Pancreas (tissue), 10 donors: ENCODE results near the gene SEC31A. TPM values are rescaled to one million over a fixed set of nuclear protein-coding genes. Genes with fewer than 3 reads are reported as not detected.

Source experiments
- ATAC-seq, 4 donors: fragments of 200-7000 bp; cut with Tn5 transposase; one replicate each; pipeline versions ENCODE4 v1.8.0 to v1.9.1; 2020; ENCODE audit warnings: mild to moderate bottlenecking in 4 of 4, moderate library complexity in 4 of 4
- DNase-seq, 6 donors: peaks; one replicate each; pipeline ENCODE4 v3.0.0-alpha.2; 2020
- FAIRE-seq: peaks from 2 replicates; lab custom pipeline; 2012; peaks lifted over from hg19 to GRCh38; lab: Jason Lieb, UNC
- H3K27ac ChIP-seq, 4 donors: fragments of 200-600 bp; sonication (generic); 1 replicate in 3 of 4; 2 replicates in 1 of 4; pipeline versions ENCODE4 v1.5.0 to v1.8.0; 2020
- H3K27me3 ChIP-seq, 4 donors: fragments of 200-600 bp; one replicate each; pipeline ENCODE4 v1.8.0; 2021
- H3K36me3 ChIP-seq, 3 donors: fragments of 200-600 bp; sonication (generic) in 1 of 3; one replicate each; pipeline versions ENCODE4 v1.5.0 to v1.8.0; 2020 to 2021
- H3K4me1 ChIP-seq, 3 donors: fragments of 200-600 bp; one replicate each; pipeline ENCODE4 v1.8.0; 2021
- H3K4me3 ChIP-seq, 4 donors: fragments of 200-600 bp; sonication (generic) in 2 of 4; one replicate each; pipeline versions ENCODE4 v1.5.0 to v1.8.0; 2020 to 2021
- H3K9me3 ChIP-seq, 4 donors: fragments of 200-600 bp; one replicate each; pipeline ENCODE4 v1.8.0; 2021
- WGBS, 2 donors: extraction: QIAGEN DNeasy Blood & Tissue Kit; methylation state at CpG; one replicate each; pipeline ENCODE4 v1.1.7; 2013; 5-methylcytosine and 5-hydroxymethylcytosine counted together
- intact Hi-C, 3 donors: fragments of 100-400 bp; cut with DNase I; formaldehyde crosslinking; loops; one replicate each; pipeline versions ENCODE4 v1.11.1 to v1.14.2; 2022
- polyA plus RNA-seq, 2 donors: library from polyadenylated mRNA; stranded (reverse); fragments of 200-250 nt; gene quantifications; one replicate each; pipeline ENCODE4 v1.2.3, GENCODE V29; 2013
- total RNA-seq, 6 donors: library from RNA; stranded (reverse); fragmentation: NEBNext Ultra II Directional in 4 of 6; extraction: Animal tissue kit (Norgen Biotek cat#: 25700) in 4 of 6; gene quantifications; one replicate each; pipeline versions ENCODE4 v1.2.1 to v1.2.4, GENCODE V29; 2021 to 2023
- TF ChIP-seq, protein P1 (sequence below), 4 donors: fragments of 200-600 bp; sonication (generic) in 3 of 4; IDR thresholded peaks; one replicate each; pipeline versions ENCODE4 v1.5.0 to v1.8.0; 2021; ENCODE audit warnings: antibody characterized with exemption in 4 of 4
- donor health status: healthy with polysubstance abuse.
- donor health status: DM: no; HTN: no; CAD: no; lungs with moderate emphysema.
- donor health status: DM: no; HTN: no; CAD: no.
- donor health status: control.
- donor health status: control.
- donor health status: Bipolar disorder and iron deficiency.
- donor health status: DM: yes; HTN: yes; CAD: no.
- donor health status: DM: no; HTN: no; CAD: no.
- donor health status: DM: no; HTN: no; CAD: no.
- donor health status: DM: yes; HTN: yes; CAD: no.

Gene SEC31A
- total and polyA plus RNA-seq, 8 donors, result 123 to 205 (median 169) TPM

DNA sequence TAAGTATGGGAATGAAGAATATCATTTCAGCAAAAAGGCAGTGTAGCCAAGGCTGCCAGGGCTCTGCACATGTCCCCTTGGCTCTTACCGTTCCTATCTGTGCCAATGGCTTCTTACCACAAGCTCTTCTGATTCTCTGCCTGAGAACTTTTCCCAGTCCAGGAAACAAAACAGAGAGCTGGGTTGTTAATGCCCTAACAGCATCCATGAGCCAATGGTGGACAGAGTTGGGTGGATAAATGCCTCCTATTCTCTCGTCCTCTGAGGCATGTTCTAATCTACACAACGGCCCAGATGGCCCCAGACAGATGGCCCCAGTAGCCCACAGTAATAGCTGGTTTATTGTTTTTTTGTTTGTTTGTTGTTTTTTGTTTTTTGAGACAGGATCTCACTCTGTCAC, 120.3 kb downstream of the SEC31A start:
- ATAC-seq (no peak), DNase-seq (no peak), FAIRE-seq (no peak)
- TF ChIP-seq, protein P1, sequence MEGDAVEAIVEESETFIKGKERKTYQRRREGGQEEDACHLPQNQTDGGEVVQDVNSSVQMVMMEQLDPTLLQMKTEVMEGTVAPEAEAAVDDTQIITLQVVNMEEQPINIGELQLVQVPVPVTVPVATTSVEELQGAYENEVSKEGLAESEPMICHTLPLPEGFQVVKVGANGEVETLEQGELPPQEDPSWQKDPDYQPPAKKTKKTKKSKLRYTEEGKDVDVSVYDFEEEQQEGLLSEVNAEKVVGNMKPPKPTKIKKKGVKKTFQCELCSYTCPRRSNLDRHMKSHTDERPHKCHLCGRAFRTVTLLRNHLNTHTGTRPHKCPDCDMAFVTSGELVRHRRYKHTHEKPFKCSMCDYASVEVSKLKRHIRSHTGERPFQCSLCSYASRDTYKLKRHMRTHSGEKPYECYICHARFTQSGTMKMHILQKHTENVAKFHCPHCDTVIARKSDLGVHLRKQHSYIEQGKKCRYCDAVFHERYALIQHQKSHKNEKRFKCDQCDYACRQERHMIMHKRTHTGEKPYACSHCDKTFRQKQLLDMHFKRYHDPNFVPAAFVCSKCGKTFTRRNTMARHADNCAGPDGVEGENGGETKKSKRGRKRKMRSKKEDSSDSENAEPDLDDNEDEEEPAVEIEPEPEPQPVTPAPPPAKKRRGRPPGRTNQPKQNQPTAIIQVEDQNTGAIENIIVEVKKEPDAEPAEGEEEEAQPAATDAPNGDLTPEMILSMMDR (IDR thresholded peaks at IDR 0.05), result no peak
- intact Hi-C loops, result no loop called here
- Histone ChIP-seq H3K27ac (no peak overlapping the region), H3K36me3 (no peaks in the 10 kb centered on the region), H3K4me1 (no peaks in the 10 kb centered on the region), H3K9me3 (no peaks in the 10 kb centered on the region), H3K27me3 (no peaks in the 10 kb centered on the region), H3K4me3 (no peak overlapping the region)
- WGBS, 2 donors, result 84 to 87% methylated on average over 3 of the region's 3 CpGs

Other genes with a start within 250 kb of the SEC31A start
- gene SCD5, start 92.4 kb downstream of the SEC31A start, total RNA-seq, result 10 to 100 TPM; 19.1 to 41.3 (median 27.1) TPM
- gene SCD5, start 92.4 kb downstream of the SEC31A start, polyA plus RNA-seq, result 10 to 100 TPM; 30.3 to 58.3 TPM
- 1 to 10 TPM; 1.8 to 3.5 (median 2.7) TPM for gene THAP9, start 9.6 kb upstream of the SEC31A start, total RNA-seq
- gene THAP9, start 9.6 kb upstream of the SEC31A start, polyA plus RNA-seq, result 1 to 10 TPM; 1.7 to 2.7 TPM
- gene LIN54, start 119.7 kb upstream of the SEC31A start, total RNA-seq, result 1 to 10 TPM; 2.6 to 5.7 (median 3.7) TPM
- 1 to 10 TPM; 1.1 to 2.1 TPM for gene LIN54, start 119.7 kb upstream of the SEC31A start, polyA plus RNA-seq
- gene COPS4, start 144.0 kb upstream of the SEC31A start, total RNA-seq, result 10 to 100 TPM in 5 of 6 donors, 1 to 10 TPM in 1; 9.0 to 16.3 (median 13.0) TPM
- 10 to 100 TPM in 1 of 2 donors, 1 to 10 TPM in 1; 9.7 to 23.2 TPM for gene COPS4, start 144.0 kb upstream of the SEC31A start, polyA plus RNA-seq
- gene PLAC8, start 223.6 kb upstream of the SEC31A start, total RNA-seq, result 1 to 10 TPM in 5 of 6 donors, under 1 TPM in 1; 0.93 to 3.1 (median 2.1) TPM
- gene PLAC8, start 223.6 kb upstream of the SEC31A start, polyA plus RNA-seq, result 10 to 100 TPM in 1 of 2 donors, 1 to 10 TPM in 1; 1.5 to 10.0 TPM